ENCODE data around the gene PARD3.

- TF ChIP-seq POLR2A (IDR thresholded peaks at IDR 0.05; ENCODE audit: borderline replicate concordance, extremely low read depth, insufficient read depth, insufficient read length) (no peak), POLR2AphosphoS5 (IDR thresholded peaks at IDR 0.05; ENCODE audit: low read depth, low read length) (no peak), CTCF (IDR thresholded peaks at IDR 0.05 in 2 of 3, conservative IDR thresholded peaks at IDR 0.05 in 1 of 3; ENCODE audit: borderline replicate concordance in 1 of 3, insufficient read depth in 1 of 3, low read depth in 2 of 3, low read length in 2 of 3) (no peak), ZNF274 (IDR thresholded peaks at IDR 0.05; ENCODE audit: low read depth, low read length) (no peak), EZH2 (IDR thresholded peaks at IDR 0.05) (no peak), MAX (IDR thresholded peaks at IDR 0.05) (no peak), RAD21 (IDR thresholded peaks at IDR 0.05; ENCODE audit: low read depth) (no peak)
Observed at GRCh38 chr10:34216348-34216945, 598.6 kb downstream of the PARD3 start.

Measured in HCT116 (cell line).